Astrocyte of the spinal cord (primary cell): ENCODE data around the gene MARCHF7.
A peak's percentile ranks its signal among the peaks of the same experiment; 100 is the strongest.
"Not testable (repeated sequence)": the region's sequence is repeated elsewhere in the genome, so short reads cannot be mapped to it uniquely, and the experiment has no call there.

Experiments
- DNase-seq: peaks from one replicate; pipeline ENCODE4 v3.0.0; 2011; ENCODE audit warnings: low read depth, low spot score
- H3K4me3 ChIP-seq: 2 replicates; pipeline ENCODE4 v1.5.1; 2011; ENCODE audit warnings: low read depth, mild to moderate bottlenecking, low read length, moderate library complexity
- CTCF ChIP-seq: IDR thresholded peaks from 2 replicates; pipeline ENCODE4 v1.5.1; 2012; ENCODE audit warnings: low read depth, mild to moderate bottlenecking, low read length, inconsistent platforms
- in situ Hi-C: cut with HindIII; loops from 2 replicates; pipeline ENCODE4 v1.10.0; 2017; ENCODE audit warnings: low sequenced_read_pairs

Gene MARCHF7

GRCh38 chr2:159737292-159737916, 25.1 kb downstream of the MARCHF7 start:
- DNase-seq, result no peak
- no peak overlapping the region for H3K4me3 ChIP-seq
- in situ Hi-C loops, result no loop called here
- TF ChIP-seq CTCF, result no peak

GRCh38 chr2:159737917-159738296, 25.6 kb downstream of the MARCHF7 start:
- DNase-seq, result no peak
- in situ Hi-C loops, result no loop called here
- TF ChIP-seq CTCF, result no peak
- H3K4me3 ChIP-seq, result no peak overlapping the region

GRCh38 chr2:159738509-159739390, 26.4 kb downstream of the MARCHF7 start:
- H3K4me3 ChIP-seq, result no peak overlapping the region
- no peak for DNase-seq
- in situ Hi-C loops, result no loop called here
- no peak for TF ChIP-seq CTCF

- no peak overlapping the region for H3K4me3 ChIP-seq
- in situ Hi-C loops, result no loop called here
- TF ChIP-seq CTCF, result no peak
- DNase-seq, result no peak
These were observed 30.5 kb downstream of the MARCHF7 start for GRCh38 chr2:159742846-159743245.

- no peak for TF ChIP-seq CTCF
- in situ Hi-C loops, result no loop called here
- DNase-seq, result peak; percentile 20
- no peak overlapping the region for H3K4me3 ChIP-seq
These were observed 32.1 kb downstream of the MARCHF7 start for GRCh38 chr2:159744363-159744762.

GRCh38 chr2:159745237-159745636, 32.9 kb downstream of the MARCHF7 start:
- in situ Hi-C loops, H3K4me3 ChIP-seq, DNase-seq: not testable (repeated sequence)

- TF ChIP-seq CTCF, result no peak
- H3K4me3 ChIP-seq, result no peak overlapping the region
- in situ Hi-C loops, result no loop called here
- DNase-seq, result no peak
These were observed 35.8 kb downstream of the MARCHF7 start for GRCh38 chr2:159748089-159748488.
